HEK293T (cell line): ENCODE measurements around the gene CEBPB.

ENCODE experiments used
- CTBP1 ChIP-seq: fragments of 450-650 bp; IDR thresholded peaks from 2 replicates; pipeline ENCODE4 v1.6.1; 2016; ENCODE audit warnings: borderline replicate concordance
- SP1 ChIP-seq: fragments of 450-650 bp; IDR thresholded peaks from 2 replicates; pipeline ENCODE4 v1.6.1; 2017

GRCh38 chr20:50221501-50222308 is 31.1 kb downstream of the CEBPB start:
- TF ChIP-seq CTBP1 (no peak), SP1 (no peak)
